ENCODE measurements around the gene FBXO42. TPM values are rescaled to one million over a fixed set of nuclear protein-coding genes. Genes with fewer than 3 reads are reported as not detected.

Gene FBXO42
- total RNA-seq, 1 donor from 2014 or later: 25.6 TPM

DNA sequence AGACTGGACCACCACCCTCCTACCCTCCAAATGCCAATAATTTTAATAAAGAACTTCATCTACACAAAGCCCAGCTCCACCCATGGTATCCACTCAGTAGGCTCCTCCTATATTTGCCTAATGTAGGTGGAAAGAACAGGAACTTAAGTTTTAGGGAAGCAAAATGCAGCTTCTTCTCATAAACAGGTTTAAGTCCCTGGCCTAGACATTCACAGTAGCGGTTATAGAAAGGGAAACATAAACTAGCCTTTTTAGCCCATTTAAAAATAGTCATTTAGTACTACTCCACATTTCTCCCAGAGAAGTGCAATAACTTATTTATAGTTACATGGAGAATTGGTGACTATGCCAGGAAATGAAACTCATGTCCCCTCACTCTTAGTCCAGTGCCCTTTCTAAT is 58.7 kb downstream of the FBXO42 start:
- peaks cover 9% of the 10 kb centered on the region for H3K36me3 ChIP-seq (ENCODE audit: insufficient read depth, low read length)
- no peak for TF ChIP-seq EZH2 (IDR thresholded peaks at IDR 0.05; ENCODE audit: insufficient read depth, low read length)
- TF ChIP-seq, protein P1, sequence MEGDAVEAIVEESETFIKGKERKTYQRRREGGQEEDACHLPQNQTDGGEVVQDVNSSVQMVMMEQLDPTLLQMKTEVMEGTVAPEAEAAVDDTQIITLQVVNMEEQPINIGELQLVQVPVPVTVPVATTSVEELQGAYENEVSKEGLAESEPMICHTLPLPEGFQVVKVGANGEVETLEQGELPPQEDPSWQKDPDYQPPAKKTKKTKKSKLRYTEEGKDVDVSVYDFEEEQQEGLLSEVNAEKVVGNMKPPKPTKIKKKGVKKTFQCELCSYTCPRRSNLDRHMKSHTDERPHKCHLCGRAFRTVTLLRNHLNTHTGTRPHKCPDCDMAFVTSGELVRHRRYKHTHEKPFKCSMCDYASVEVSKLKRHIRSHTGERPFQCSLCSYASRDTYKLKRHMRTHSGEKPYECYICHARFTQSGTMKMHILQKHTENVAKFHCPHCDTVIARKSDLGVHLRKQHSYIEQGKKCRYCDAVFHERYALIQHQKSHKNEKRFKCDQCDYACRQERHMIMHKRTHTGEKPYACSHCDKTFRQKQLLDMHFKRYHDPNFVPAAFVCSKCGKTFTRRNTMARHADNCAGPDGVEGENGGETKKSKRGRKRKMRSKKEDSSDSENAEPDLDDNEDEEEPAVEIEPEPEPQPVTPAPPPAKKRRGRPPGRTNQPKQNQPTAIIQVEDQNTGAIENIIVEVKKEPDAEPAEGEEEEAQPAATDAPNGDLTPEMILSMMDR (IDR thresholded peaks at IDR 0.05; ENCODE audit: insufficient read depth, low read depth, low read length): no peak
- Mint-ChIP-seq H3K27me3 (ENCODE audit: low read depth, unreplicated experiment) (no peaks in the 10 kb centered on the region), H3K4me3 (ENCODE audit: unreplicated experiment) (no peak overlapping the region), H3K36me3 (ENCODE audit: low read depth, unreplicated experiment) (peaks cover 26% of the 10 kb centered on the region), H3K9me3 (ENCODE audit: unreplicated experiment) (no peaks in the 10 kb centered on the region), H3K27ac (ENCODE audit: unreplicated experiment) (no peak overlapping the region), H3K4me1 (ENCODE audit: low read depth, unreplicated experiment) (no peaks in the 10 kb centered on the region)
- H3K79me2 ChIP-seq (ENCODE audit: insufficient read depth, low read length): peaks cover 7% of the 10 kb centered on the region
- H3K27me3 ChIP-seq (ENCODE audit: insufficient read depth, low read length): no peaks in the 10 kb centered on the region
- peaks cover 39% of the 10 kb centered on the region for H4K20me1 ChIP-seq (ENCODE audit: insufficient read depth, low read length)
- H3K4me1 ChIP-seq (ENCODE audit: insufficient read depth, low read length): no peaks in the 10 kb centered on the region
- no peak overlapping the region for H3K27ac ChIP-seq (ENCODE audit: low read depth, low read length)
- FAIRE-seq (no peak), DNase-seq (ENCODE audit: low read depth) (no peak)
- H3K4me2 ChIP-seq (ENCODE audit: low read length): no peak overlapping the region
- H2AFZ ChIP-seq (ENCODE audit: low read depth, low read length): no peak overlapping the region
- H3K9ac ChIP-seq (ENCODE audit: low read length): no peak overlapping the region
- H3K4me3 ChIP-seq (ENCODE audit: insufficient read depth, low read depth, low read length): no peak overlapping the region
- H3K9me3 ChIP-seq (ENCODE audit: insufficient read depth, low read depth, low read length): no peaks in the 10 kb centered on the region

DNA sequence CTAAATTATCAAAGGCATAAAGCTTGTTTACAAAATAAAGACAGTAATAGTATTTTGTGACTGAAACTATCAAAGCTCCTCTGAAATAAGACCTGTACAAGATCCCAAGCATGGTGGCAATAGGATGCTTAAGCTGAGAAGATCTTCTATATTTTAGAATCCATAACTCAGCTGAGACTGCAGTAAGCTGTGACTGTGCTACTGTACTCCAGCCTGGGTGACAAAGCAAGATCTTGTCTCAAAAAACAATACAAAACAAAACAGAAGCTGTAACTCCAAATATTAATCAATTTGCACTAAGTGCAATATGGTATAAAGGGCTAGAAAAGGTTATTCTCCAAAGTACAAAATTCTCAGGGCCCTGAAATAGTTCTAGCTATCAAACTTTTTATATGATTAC is 59.5 kb downstream of the FBXO42 start:
- no peak overlapping the region for H3K4me2 ChIP-seq (ENCODE audit: low read length)
- no peaks in the 10 kb centered on the region for H3K27me3 ChIP-seq (ENCODE audit: insufficient read depth, low read length)
- no peak for FAIRE-seq
- Mint-ChIP-seq H3K4me1 (ENCODE audit: low read depth, unreplicated experiment) (no peaks in the 10 kb centered on the region), H3K27me3 (ENCODE audit: low read depth, unreplicated experiment) (no peaks in the 10 kb centered on the region), H3K4me3 (ENCODE audit: unreplicated experiment) (no peak overlapping the region), H3K9me3 (ENCODE audit: unreplicated experiment) (no peaks in the 10 kb centered on the region), H3K36me3 (ENCODE audit: low read depth, unreplicated experiment) (peaks cover 22% of the 10 kb centered on the region), H3K27ac (ENCODE audit: unreplicated experiment) (no peak overlapping the region)
- no peak overlapping the region for H3K27ac ChIP-seq (ENCODE audit: low read depth, low read length)
- TF ChIP-seq, protein P1 (IDR thresholded peaks at IDR 0.05; ENCODE audit: insufficient read depth, low read depth, low read length): no peak
- TF ChIP-seq EZH2 (IDR thresholded peaks at IDR 0.05; ENCODE audit: insufficient read depth, low read length): no peak
- H3K4me3 ChIP-seq (ENCODE audit: insufficient read depth, low read depth, low read length): no peak overlapping the region
- H3K79me2 ChIP-seq (ENCODE audit: insufficient read depth, low read length): peaks cover 7% of the 10 kb centered on the region
- H3K4me1 ChIP-seq (ENCODE audit: insufficient read depth, low read length): no peaks in the 10 kb centered on the region
- H2AFZ ChIP-seq (ENCODE audit: low read depth, low read length): no peak overlapping the region
- H3K9ac ChIP-seq (ENCODE audit: low read length): no peak overlapping the region
- H3K9me3 ChIP-seq (ENCODE audit: insufficient read depth, low read depth, low read length): no peaks in the 10 kb centered on the region
- no peak for DNase-seq (ENCODE audit: low read depth)
- H3K36me3 ChIP-seq (ENCODE audit: insufficient read depth, low read length): peaks cover 9% of the 10 kb centered on the region
- peaks cover 37% of the 10 kb centered on the region for H4K20me1 ChIP-seq (ENCODE audit: insufficient read depth, low read length)

DNA sequence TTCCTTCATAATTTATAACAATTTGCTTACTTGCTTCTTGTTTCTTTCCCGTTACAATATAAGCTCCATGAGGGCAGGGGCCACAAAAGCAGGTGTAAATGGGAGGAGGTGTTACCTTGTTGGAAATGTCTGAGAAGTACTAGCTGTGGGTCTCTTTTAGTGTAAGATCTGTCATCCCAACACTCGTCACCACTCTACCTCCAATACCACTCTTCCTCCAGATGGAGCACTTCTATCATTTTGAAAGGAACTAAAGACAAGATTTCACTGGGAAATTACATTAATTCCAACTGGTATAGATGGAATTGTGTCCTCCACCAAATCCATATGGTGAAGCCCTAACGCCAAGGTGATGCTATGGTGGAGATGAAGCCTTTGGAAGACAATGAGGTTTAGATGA is 62.3 kb downstream of the FBXO42 start:
- Histone ChIP-seq H3K9ac (ENCODE audit: low read length) (no peak overlapping the region), H2AFZ (ENCODE audit: low read depth, low read length) (no peak overlapping the region), H3K9me3 (ENCODE audit: insufficient read depth, low read depth, low read length) (no peaks in the 10 kb centered on the region), H3K27me3 (ENCODE audit: insufficient read depth, low read length) (no peaks in the 10 kb centered on the region), H3K79me2 (ENCODE audit: insufficient read depth, low read length) (peaks cover 13% of the 10 kb centered on the region), H3K4me2 (ENCODE audit: low read length) (no peak overlapping the region), H3K27ac (ENCODE audit: low read depth, low read length) (no peak overlapping the region), H3K36me3 (ENCODE audit: insufficient read depth, low read length) (peaks cover 8% of the 10 kb centered on the region), H3K4me3 (ENCODE audit: insufficient read depth, low read depth, low read length) (no peak overlapping the region), H4K20me1 (ENCODE audit: insufficient read depth, low read length) (peaks cover 47% of the 10 kb centered on the region), H3K4me1 (ENCODE audit: insufficient read depth, low read length) (no peaks in the 10 kb centered on the region)
- Mint-ChIP-seq H3K9me3 (ENCODE audit: unreplicated experiment) (no peaks in the 10 kb centered on the region), H3K4me1 (ENCODE audit: low read depth, unreplicated experiment) (no peaks in the 10 kb centered on the region), H3K4me3 (ENCODE audit: unreplicated experiment) (no peak overlapping the region), H3K27ac (ENCODE audit: unreplicated experiment) (no peak overlapping the region), H3K36me3 (ENCODE audit: low read depth, unreplicated experiment) (peaks cover 16% of the 10 kb centered on the region), H3K27me3 (ENCODE audit: low read depth, unreplicated experiment) (no peaks in the 10 kb centered on the region)
- no peak for FAIRE-seq
- TF ChIP-seq, protein P1 (IDR thresholded peaks at IDR 0.05; ENCODE audit: insufficient read depth, low read depth, low read length): no peak
- no peak for TF ChIP-seq EZH2 (IDR thresholded peaks at IDR 0.05; ENCODE audit: insufficient read depth, low read length)
- no peak for DNase-seq (ENCODE audit: low read depth)

Measured in astrocyte (in vitro differentiated cells and primary cell).